Ovary (tissue), 9 donors: Measurements from ENCODE around the gene KRTAP10-8. TPM values are rescaled to one million over a fixed set of nuclear protein-coding genes. Genes with fewer than 3 reads are reported as not detected.
"Not testable (repeated sequence)": the region's sequence is repeated elsewhere in the genome, so short reads cannot be mapped to it uniquely, and the experiment has no call there.

Source experiments
- DNase-seq, 5 donors: peaks; one replicate each; pipeline ENCODE4 v3.0.0-alpha.2; 2019 to 2020
- H3K27ac ChIP-seq, 2 donors: fragments of 200-600 bp; one replicate each; pipeline versions ENCODE4 v1.5.1 to v1.8.0; 2019 to 2022
- H3K27me3 ChIP-seq: fragments of 200-600 bp; one replicate; pipeline ENCODE4 v1.8.0; 2022
- H3K36me3 ChIP-seq: fragments of 200-600 bp; sonication (generic); one replicate; pipeline ENCODE4 v1.5.1; 2019
- H3K4me1 ChIP-seq: one replicate; pipeline ENCODE4 v1.8.1; 2013; ENCODE audit warnings: mild to moderate bottlenecking, moderate library complexity; ENCODE audit not compliant: insufficient read depth
- H3K4me3 ChIP-seq: fragments of 200-600 bp; sonication (generic); one replicate; pipeline ENCODE4 v1.5.1; 2017
- H3K9me3 ChIP-seq, 2 donors: fragments of 200-600 bp in 1 of 2; sonication (generic) in 1 of 2; one replicate each; pipeline versions ENCODE4 v1.5.1 to v1.8.1; 2013 to 2019; ENCODE audit warnings: mild to moderate bottlenecking in 1 of 2, moderate library complexity in 1 of 2
- EP300 ChIP-seq: sonication (generic); formaldehyde crosslinking; IDR thresholded peaks from one replicate; pipeline ENCODE4 v1.6.1; 2017; ENCODE audit warnings: antibody characterized with exemption
- POLR2A ChIP-seq: fragments of 450-650 bp; IDR thresholded peaks from one replicate; pipeline ENCODE4 v1.6.1; 2017; ENCODE audit warnings: antibody characterized with exemption, mild to moderate bottlenecking, moderate library complexity
- WGBS, 3 donors: extraction: QIAGEN DNeasy Blood & Tissue Kit in 1 of 3; methylation state at CpG; one replicate each; pipeline versions ENCODE4 v1.1.5 to v1.1.7; 2013 to 2017; 5-methylcytosine and 5-hydroxymethylcytosine counted together
- intact Hi-C, 4 donors: fragments of 100-400 bp; cut with DNase I; formaldehyde crosslinking; loops; one replicate each; pipeline versions ENCODE4 v1.11.0 to v1.15.1; 2022 to 2023
- polyA plus RNA-seq, 2 donors: library from polyadenylated mRNA; stranded (reverse); fragments of 200-250 nt in 1 of 2; fragments of 350-450 nt in 1 of 2; fragmentation: Illumina TruSeq in 1 of 2; extraction: RNeasy Lipid Tissue Mini Kit (QIAGEN cat#74804) in 1 of 2; gene quantifications; one replicate each; pipeline ENCODE4 v1.2.3, GENCODE V29; 2013 to 2014
- total RNA-seq, 7 donors: library from RNA; depleted of rRNA in 2 of 7; stranded (reverse); fragments of >200 nt in 2 of 7; fragmentation: NEBNext Ultra II Directional in 3 of 7; extraction: Animal tissue kit (Norgen Biotek cat#: 25700) in 3 of 7; gene quantifications; one replicate each; pipeline versions ENCODE4 v1.1.0 to v1.2.4, GENCODE V29; 2016 to 2023
- TF ChIP-seq, protein P1 (sequence below), 3 donors: fragments of 450-650 bp in 2 of 3; fragments of 200-600 bp in 1 of 3; IDR thresholded peaks; one replicate each; pipeline versions ENCODE4 v1.5.1 to v1.8.0; 2016 to 2022; ENCODE audit warnings: antibody characterized with exemption in 3 of 3, mild to moderate bottlenecking in 1 of 3
- donor health status: DM: no; HTN: no; CAD: no; lungs with moderate emphysema.
- donor health status: DM: no; HTN: no; CAD: no.
- donor health status: Bipolar disorder and iron deficiency.
- donor health status: DM: yes; HTN: yes; CAD: no.
- donor health status: DM: no; HTN: no; CAD: no.
- donor health status: DM: yes; HTN: yes; CAD: no.

Gene KRTAP10-8
- total and polyA plus RNA-seq, 9 donors: not detected

DNA sequence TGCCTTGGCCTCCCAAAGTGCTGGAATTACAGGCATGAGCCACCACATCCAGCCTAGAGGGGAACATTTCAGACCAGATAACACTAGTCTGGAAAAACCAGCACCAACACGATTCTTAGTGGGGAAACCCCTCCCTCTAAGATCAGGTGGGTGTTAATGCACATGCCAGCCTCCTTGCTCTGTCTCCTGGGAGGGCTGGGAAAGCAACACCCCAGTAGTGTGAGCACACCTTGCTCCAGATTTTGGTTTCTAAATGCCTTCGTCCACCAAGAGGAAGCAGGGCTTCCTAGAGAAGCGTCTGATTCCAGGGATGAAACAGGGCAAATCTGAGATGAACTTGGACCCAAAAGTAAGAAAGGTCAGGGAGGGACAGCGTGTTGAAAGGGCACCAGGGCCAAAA is 40.6 kb upstream of the KRTAP10-8 start:
- Histone ChIP-seq H3K27me3 (no peaks in the 10 kb centered on the region), H3K4me1 (no peaks in the 10 kb centered on the region), H3K27ac (no peak overlapping the region), H3K4me3 (no peak overlapping the region), H3K36me3 (no peaks in the 10 kb centered on the region), H3K9me3 (no peaks in the 10 kb centered on the region)
- 71 to 84% (median 82%) methylated on average over 4 of the region's 4 CpGs for WGBS, 3 donors
- intact Hi-C loops: no loop called here
- no peak for DNase-seq
- TF ChIP-seq EP300 (no peak), POLR2A (no peak)
- TF ChIP-seq, protein P1, sequence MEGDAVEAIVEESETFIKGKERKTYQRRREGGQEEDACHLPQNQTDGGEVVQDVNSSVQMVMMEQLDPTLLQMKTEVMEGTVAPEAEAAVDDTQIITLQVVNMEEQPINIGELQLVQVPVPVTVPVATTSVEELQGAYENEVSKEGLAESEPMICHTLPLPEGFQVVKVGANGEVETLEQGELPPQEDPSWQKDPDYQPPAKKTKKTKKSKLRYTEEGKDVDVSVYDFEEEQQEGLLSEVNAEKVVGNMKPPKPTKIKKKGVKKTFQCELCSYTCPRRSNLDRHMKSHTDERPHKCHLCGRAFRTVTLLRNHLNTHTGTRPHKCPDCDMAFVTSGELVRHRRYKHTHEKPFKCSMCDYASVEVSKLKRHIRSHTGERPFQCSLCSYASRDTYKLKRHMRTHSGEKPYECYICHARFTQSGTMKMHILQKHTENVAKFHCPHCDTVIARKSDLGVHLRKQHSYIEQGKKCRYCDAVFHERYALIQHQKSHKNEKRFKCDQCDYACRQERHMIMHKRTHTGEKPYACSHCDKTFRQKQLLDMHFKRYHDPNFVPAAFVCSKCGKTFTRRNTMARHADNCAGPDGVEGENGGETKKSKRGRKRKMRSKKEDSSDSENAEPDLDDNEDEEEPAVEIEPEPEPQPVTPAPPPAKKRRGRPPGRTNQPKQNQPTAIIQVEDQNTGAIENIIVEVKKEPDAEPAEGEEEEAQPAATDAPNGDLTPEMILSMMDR (IDR thresholded peaks at IDR 0.05): no peak

DNA sequence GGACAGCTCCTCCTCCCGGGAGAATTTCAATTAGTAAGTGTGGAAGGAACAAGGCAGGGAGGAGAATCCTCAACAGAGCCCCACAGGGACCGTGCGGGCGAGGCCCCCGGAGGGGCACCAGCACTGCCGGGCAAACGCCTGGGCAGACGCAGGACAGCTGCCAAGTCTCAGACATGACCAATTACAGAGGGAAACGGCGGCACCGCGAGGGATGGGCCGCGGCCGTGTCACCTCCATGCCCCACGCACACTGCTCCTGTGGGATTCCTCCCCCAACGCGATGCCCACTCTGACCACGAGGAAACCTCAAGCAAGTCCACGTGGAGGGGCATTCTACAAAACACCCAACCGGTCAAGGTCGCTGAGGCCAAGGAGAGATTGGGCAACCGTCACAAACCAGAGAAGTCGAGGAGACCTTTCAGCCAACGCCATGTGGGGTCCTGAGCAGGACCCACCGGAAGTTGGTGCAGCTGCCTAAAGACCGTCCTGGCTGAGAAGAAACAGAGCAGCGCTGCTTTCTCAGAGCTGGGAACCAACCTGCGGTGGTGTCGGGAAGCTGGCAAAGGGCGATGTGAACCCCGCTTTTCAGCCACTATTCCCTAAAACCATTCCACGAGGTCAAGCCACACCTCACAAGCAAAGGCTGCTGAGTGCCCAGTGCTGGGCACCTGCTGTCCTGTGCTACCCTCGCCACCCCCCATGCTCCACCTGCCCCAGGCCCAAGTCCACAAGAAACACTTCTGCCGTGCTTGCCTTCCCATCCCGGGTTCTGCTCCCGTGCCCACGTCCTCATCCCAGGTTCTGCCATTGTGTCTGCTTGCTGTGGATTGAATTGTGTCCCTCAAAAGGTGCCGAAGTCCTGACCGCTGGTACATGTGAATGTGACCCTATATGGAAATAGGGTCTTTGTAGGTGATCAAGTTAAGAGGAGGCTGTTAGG is 39.8 kb upstream of the KRTAP10-8 start:
- 88 to 92% (median 88%) methylated on average over 40 of the region's 40 CpGs for WGBS, 3 donors
- Histone ChIP-seq H3K4me1 (no peaks in the 10 kb centered on the region), H3K4me3 (no peak overlapping the region), H3K27ac (no peak overlapping the region), H3K27me3 (no peaks in the 10 kb centered on the region), H3K36me3 (no peaks in the 10 kb centered on the region), H3K9me3 (no peaks in the 10 kb centered on the region)
- DNase-seq: no peak
- TF ChIP-seq EP300: no peak
- TF ChIP-seq, protein P1 (IDR thresholded peaks at IDR 0.05): no peak
- intact Hi-C loops: no loop called here

DNA sequence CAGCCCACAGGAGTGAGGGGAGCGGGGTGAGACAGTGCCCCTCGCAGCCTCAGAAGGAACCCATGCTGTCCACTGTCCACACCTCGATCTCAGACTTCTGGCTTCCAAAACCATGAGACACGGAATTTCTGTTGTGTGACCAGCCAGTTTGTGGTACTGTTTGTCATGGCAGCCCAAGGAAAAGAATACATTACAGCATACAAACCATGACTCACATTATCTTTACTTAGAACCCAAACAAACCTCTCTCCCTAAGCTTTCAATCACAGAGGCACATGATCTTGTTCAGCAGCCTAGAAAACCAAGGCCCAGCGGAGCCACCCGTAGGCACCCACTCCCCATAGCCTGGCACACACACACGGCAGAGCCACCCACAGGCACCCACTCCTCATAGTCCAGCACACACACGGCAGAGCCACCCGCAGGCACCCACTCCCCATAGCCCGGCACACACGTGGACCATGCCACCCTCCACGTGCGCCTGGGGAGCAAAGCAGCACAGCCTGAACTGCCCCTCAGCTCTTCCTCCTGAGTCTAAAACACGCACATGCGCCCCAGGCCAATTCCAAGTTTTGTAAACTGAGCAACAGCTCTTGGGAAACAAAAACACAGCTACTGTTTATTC is 38.8 kb upstream of the KRTAP10-8 start:
- no peaks in the 10 kb centered on the region for H3K4me1 ChIP-seq
- 64 to 77% (median 73%) methylated on average over 15 of the region's 15 CpGs for WGBS, 3 donors

DNA sequence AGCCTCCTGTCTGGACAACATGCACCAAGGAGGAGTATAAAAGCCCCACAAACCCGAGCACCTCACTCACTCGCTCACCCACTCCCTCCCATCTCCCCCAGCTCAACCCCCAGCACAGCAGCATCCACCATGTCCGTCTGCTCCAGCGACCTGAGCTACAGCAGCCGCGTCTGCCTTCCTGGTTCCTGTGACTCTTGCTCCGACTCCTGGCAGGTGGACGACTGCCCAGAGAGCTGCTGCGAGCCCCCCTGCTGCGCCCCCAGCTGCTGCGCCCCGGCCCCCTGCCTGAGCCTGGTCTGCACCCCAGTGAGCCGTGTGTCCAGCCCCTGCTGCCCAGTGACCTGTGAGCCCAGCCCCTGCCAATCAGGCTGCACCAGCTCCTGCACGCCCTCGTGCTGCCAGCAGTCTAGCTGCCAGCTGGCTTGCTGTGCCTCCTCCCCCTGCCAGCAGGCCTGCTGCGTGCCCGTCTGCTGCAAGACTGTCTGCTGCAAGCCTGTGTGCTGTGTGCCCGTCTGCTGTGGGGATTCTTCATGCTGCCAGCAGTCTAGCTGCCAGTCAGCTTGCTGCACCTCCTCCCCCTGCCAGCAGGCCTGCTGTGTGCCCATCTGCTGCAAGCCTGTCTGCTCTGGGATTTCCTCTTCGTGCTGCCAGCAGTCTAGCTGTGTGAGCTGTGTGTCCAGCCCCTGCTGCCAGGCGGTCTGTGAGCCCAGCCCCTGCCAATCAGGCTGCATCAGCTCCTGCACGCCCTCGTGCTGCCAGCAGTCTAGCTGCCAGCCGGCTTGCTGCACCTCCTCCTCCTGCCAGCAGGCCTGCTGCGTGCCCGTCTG is 38.0 kb upstream of the KRTAP10-8 start, which contains the start of gene KRTAP10-4:
Gene KRTAP10-4 (plus strand): TSS at position 100 of the 827 bp plus-strand sequence. CDS start 30 bp downstream, at position 130.
- H3K27ac ChIP-seq, H3K4me1 ChIP-seq, intact Hi-C loops, DNase-seq, H3K27me3 ChIP-seq, H3K4me3 ChIP-seq, H3K9me3 ChIP-seq, H3K36me3 ChIP-seq: not testable (repeated sequence)
- WGBS, 3 donors: 47 to 61% (median 47%) methylated on average over 13 to 22 of the region's 25 CpGs

More for the DNA sequence above, 38.8 kb upstream of the KRTAP10-8 start:
- no peak for TF ChIP-seq POLR2A
- TF ChIP-seq, protein P1 (IDR thresholded peaks at IDR 0.05): no peak
- no peak for TF ChIP-seq EP300
- no peak for DNase-seq
- Histone ChIP-seq H3K4me3 (no peak overlapping the region), H3K36me3 (no peaks in the 10 kb centered on the region), H3K27me3 (no peaks in the 10 kb centered on the region), H3K9me3 (no peaks in the 10 kb centered on the region), H3K27ac (no peak overlapping the region)
- intact Hi-C loops: no loop called here
